ENCODE results near the gene LGI2. TPM values are rescaled to one million over a fixed set of nuclear protein-coding genes. Genes with fewer than 3 reads are reported as not detected.

Gene LGI2
- total RNA-seq, 4 donors from 2014 or later = 4.6 to 13.7 (median 9.7) TPM

DNA sequence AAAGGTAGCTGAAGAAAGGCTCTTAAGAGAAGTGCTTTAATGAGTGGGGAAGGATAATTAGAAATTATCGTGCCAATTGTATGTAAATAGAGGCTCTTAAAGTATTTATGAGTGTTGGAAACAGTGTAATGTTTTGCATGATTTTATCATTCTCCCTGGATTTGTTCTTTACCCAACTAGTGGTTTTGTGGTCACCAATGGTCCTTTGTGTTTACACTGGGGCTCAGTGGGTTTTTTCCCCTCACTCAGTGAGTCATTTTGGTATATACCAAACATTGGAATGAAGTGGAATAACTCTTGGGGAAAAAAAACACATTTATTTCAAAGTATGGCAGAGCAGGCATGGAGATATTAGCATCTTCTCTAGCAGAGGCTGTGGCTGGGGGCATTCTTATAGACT, 20.8 kb upstream of the LGI2 start:
- Histone ChIP-seq H3K27ac (replicated peaks in 1 of 4) (no peak overlapping the region), H3K4me1 (no peaks in the 10 kb centered on the region), H3K4me3 (no peak overlapping the region), H3K9me3 (no peaks in the 10 kb centered on the region), H3K36me3 (no peaks in the 10 kb centered on the region), H3K27me3 (no peaks in the 10 kb centered on the region)
- WGBS = 95% methylated on average over 1 of the region's 1 CpG
- DNase-seq (ENCODE audit: extremely low spot score) = no peak
- TF ChIP-seq CTCF (IDR thresholded peaks at IDR 0.05) (no peak), POLR2AphosphoS5 (IDR thresholded peaks at IDR 0.05) (no peak), EP300 (IDR thresholded peaks at IDR 0.05) (no peak), POLR2A (IDR thresholded peaks at IDR 0.05; ENCODE audit: low read depth) (no peak)
- intact Hi-C loops (cut with DNase I) = no loop called here

- intact Hi-C loops (cut with DNase I) = no loop called here
- Histone ChIP-seq H3K36me3 (no peaks in the 10 kb centered on the region), H3K27me3 (no peaks in the 10 kb centered on the region), H3K9me3 (no peaks in the 10 kb centered on the region), H3K4me3 (no peak overlapping the region), H3K27ac (replicated peaks in 1 of 4) (no peak overlapping the region), H3K4me1 (peaks cover 0 to 4% (median 0%) of the 10 kb centered on the region in 4 donors)
- no peak for TF ChIP-seq EP300 (IDR thresholded peaks at IDR 0.05)
- TF ChIP-seq CTCF (IDR thresholded peaks at IDR 0.05) = no peak
- TF ChIP-seq POLR2A (IDR thresholded peaks at IDR 0.05; ENCODE audit: low read depth) = no peak
- no peak for TF ChIP-seq POLR2AphosphoS5 (IDR thresholded peaks at IDR 0.05)
- WGBS = 86% methylated on average over 5 of the region's 5 CpGs
- no peak for DNase-seq (ENCODE audit: extremely low spot score)
Measured at GRCh38 chr4:25050370-25051078, 19.8 kb upstream of the LGI2 start.

- intact Hi-C loops (cut with DNase I) = no loop called here
- Histone ChIP-seq H3K27ac (replicated peaks in 1 of 4) (no peak overlapping the region), H3K9me3 (no peaks in the 10 kb centered on the region), H3K27me3 (no peaks in the 10 kb centered on the region), H3K4me3 (no peak overlapping the region), H3K4me1 (peaks cover 0 to 8% (median 0%) of the 10 kb centered on the region in 4 donors), H3K36me3 (no peaks in the 10 kb centered on the region)
- TF ChIP-seq POLR2A (IDR thresholded peaks at IDR 0.05; ENCODE audit: low read depth) (no peak), POLR2AphosphoS5 (IDR thresholded peaks at IDR 0.05) (peak in 1 of 2 donors; percentile 4)
- DNase-seq (ENCODE audit: extremely low spot score) = no peak
- WGBS = 98% methylated on average over 5 of the region's 5 CpGs
Measured at GRCh38 chr4:25043548-25043947, 12.8 kb upstream of the LGI2 start.

DNA sequence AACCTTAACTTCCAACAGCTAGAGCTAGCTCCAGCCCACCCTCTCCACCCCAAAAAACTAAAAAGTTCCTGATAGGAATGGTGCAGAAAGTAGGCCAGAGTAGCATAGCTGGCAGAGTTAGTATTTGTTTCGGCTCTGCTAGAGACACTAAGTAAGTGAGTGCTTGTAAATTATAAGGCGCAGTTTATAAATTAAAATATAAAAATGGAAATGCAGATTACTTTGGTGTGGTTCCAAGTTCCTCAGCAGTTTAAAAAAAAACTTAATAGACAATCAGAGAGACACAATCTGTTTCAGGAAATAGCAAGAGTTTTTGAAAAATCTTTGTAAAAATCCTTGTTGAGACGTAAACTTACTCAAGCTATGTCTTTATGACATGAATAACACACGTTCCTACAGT, 2.8 kb upstream of the LGI2 start:
- TF ChIP-seq EP300 (IDR thresholded peaks at IDR 0.05) = no peak
- TF ChIP-seq CTCF (IDR thresholded peaks at IDR 0.05) = no peak
- no peak for TF ChIP-seq POLR2AphosphoS5 (IDR thresholded peaks at IDR 0.05)
- no peak for TF ChIP-seq POLR2A (IDR thresholded peaks at IDR 0.05; ENCODE audit: low read depth)

GRCh38 chr4:25032126-25032525, 1.4 kb upstream of the LGI2 start:
- Histone ChIP-seq H3K9me3 (no peaks in the 10 kb centered on the region), H3K4me1 (peaks cover 13 to 44% (median 33%) of the 10 kb centered on the region in 4 donors), H3K27me3 (no peaks in the 10 kb centered on the region), H3K27ac (replicated peaks in 1 of 4) (peak overlapping the region in 1 of 4 donors; percentile 86), H3K36me3 (no peaks in the 10 kb centered on the region), H3K4me3 (no peak overlapping the region)
- WGBS = 68% methylated on average over 2 of the region's 2 CpGs
- intact Hi-C loops (cut with DNase I) = loop anchor here (10.0 kb wide), 1 partner anchor 547 kb away; no protein-coding TSS in a partner anchor
- TF ChIP-seq CTCF (IDR thresholded peaks at IDR 0.05) (peak; percentile 5 to 32 (median 16)), POLR2A (IDR thresholded peaks at IDR 0.05; ENCODE audit: low read depth) (no peak), POLR2AphosphoS5 (IDR thresholded peaks at IDR 0.05) (peak in 1 of 2 donors; percentile 29)
- no peak for DNase-seq (ENCODE audit: extremely low spot score)

More for the DNA sequence above, 2.8 kb upstream of the LGI2 start:
- Histone ChIP-seq H3K27me3 (no peaks in the 10 kb centered on the region), H3K4me1 (peaks cover 13 to 38% (median 32%) of the 10 kb centered on the region in 4 donors), H3K36me3 (no peaks in the 10 kb centered on the region), H3K9me3 (no peaks in the 10 kb centered on the region), H3K4me3 (no peak overlapping the region), H3K27ac (replicated peaks in 1 of 4) (no peak overlapping the region)
- WGBS = 72% methylated on average over 4 of the region's 4 CpGs
- no peak for DNase-seq (ENCODE audit: extremely low spot score)
- intact Hi-C loops (cut with DNase I) = loop anchor here (10.0 kb wide), 1 partner anchor 549 kb away; no protein-coding TSS in a partner anchor

Data from esophagus muscularis mucosa (tissue), 4 donors.